ENCODE data around the gene RRAD. TPM values are rescaled to one million over a fixed set of nuclear protein-coding genes. Genes with fewer than 3 reads are reported as not detected.

Gene RRAD
- total and polyA plus RNA-seq, 4 donors, result 31.8 to 42.3 (median 35.7) TPM

DNA sequence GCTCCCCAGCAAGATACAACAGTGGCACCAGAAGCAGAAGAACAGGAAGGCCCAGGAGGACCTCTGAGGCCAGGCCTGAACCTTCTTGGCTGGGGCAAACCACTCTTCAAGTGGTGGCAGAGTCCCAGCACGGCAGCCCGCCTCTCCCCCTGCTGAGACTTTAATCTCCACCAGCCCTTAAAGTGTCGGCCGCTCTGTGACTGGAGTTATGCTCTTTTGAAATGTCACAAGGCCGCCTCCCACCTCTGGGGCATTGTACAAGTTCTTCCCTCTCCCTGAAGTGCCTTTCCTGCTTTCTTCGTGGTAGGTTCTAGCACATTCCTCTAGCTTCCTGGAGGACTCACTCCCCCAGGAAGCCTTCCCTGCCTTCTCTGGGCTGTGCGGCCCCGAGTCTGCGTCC is 47.6 kb upstream of the RRAD start:
- DNase-seq (no peak), ATAC-seq (ENCODE audit: insufficient read depth, low FRiP score) (no peak)
- TF ChIP-seq, protein P1, sequence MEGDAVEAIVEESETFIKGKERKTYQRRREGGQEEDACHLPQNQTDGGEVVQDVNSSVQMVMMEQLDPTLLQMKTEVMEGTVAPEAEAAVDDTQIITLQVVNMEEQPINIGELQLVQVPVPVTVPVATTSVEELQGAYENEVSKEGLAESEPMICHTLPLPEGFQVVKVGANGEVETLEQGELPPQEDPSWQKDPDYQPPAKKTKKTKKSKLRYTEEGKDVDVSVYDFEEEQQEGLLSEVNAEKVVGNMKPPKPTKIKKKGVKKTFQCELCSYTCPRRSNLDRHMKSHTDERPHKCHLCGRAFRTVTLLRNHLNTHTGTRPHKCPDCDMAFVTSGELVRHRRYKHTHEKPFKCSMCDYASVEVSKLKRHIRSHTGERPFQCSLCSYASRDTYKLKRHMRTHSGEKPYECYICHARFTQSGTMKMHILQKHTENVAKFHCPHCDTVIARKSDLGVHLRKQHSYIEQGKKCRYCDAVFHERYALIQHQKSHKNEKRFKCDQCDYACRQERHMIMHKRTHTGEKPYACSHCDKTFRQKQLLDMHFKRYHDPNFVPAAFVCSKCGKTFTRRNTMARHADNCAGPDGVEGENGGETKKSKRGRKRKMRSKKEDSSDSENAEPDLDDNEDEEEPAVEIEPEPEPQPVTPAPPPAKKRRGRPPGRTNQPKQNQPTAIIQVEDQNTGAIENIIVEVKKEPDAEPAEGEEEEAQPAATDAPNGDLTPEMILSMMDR (IDR thresholded peaks at IDR 0.05; ENCODE audit: control extremely low read depth, extremely low read depth), result no peak
- H3K9me3 ChIP-seq (ENCODE audit: control insufficient read depth in 4 of 4, insufficient read depth in 3 of 4, low read length in 3 of 4), result no peaks in the 10 kb centered on the region
- H3K36me3 ChIP-seq (ENCODE audit: control insufficient read depth in 4 of 4, insufficient read depth in 4 of 4, low read length in 4 of 4), result no peaks in the 10 kb centered on the region
- WGBS, 2 donors, result 71 to 82% methylated on average over 9 of the region's 9 CpGs
- H3K4me3 ChIP-seq, result no peak overlapping the region
- no peaks in the 10 kb centered on the region for H3K27me3 ChIP-seq (ENCODE audit: control insufficient read depth in 3 of 3, insufficient read depth in 3 of 3, low read length in 2 of 3)
- no peak overlapping the region for H3K27ac ChIP-seq (ENCODE audit: low read depth in 1 of 2, low read length in 1 of 2)
- no peak overlapping the region for H3K9ac ChIP-seq (ENCODE audit: insufficient read depth in 1 of 2, low read length in 2 of 2)
- no peaks in the 10 kb centered on the region for H3K4me1 ChIP-seq (ENCODE audit: control insufficient read depth in 5 of 5, insufficient read depth in 5 of 5, low read length in 5 of 5)

DNA sequence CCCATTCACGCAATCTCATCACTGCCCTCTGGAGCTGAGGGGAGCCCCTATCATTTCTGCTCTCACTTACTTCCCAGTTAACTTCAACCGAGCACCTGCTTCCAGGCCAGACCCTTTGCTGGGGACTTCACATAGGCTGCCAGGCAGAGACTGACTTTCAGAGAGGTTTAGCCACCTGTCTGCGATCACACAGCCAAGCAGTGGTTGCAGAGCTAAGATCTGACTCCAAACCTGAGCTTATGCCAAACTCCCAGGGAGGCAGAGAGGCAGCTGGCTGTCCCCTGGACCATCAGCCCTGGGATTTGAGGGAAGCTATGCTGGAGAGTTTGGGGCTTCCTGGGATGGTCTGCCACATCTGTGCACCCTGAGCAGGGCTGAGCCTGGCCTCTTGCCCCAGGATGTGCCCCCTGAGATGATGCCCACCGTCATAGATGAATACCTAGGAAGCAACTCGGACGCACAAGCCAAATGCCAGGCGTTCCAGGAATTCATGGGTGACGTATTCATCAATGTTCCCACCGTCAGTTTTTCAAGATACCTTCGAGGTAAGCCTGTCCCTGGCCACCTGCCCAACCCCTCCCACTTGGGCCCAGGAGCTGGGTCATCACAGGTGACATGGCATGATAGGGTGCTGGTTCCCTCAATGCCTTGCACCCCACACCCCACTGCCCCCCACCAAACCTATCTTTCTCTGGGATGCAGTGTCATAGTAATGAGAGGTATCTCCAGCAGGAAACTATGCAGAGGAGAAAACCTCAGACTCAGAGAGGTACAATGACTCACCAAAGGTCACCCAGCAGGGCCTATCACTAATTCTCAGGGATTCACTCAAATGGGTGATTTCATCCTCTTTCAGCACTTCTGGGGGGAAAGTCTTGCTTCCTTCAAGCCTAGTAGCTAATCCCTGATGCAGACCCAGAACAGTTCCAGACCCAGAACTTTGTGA is 45.7 kb upstream of the RRAD start:
- ATAC-seq (ENCODE audit: insufficient read depth, low FRiP score), result no peak
- no peak for DNase-seq
- TF ChIP-seq, protein P1 (IDR thresholded peaks at IDR 0.05; ENCODE audit: control extremely low read depth, extremely low read depth), result no peak

DNA sequence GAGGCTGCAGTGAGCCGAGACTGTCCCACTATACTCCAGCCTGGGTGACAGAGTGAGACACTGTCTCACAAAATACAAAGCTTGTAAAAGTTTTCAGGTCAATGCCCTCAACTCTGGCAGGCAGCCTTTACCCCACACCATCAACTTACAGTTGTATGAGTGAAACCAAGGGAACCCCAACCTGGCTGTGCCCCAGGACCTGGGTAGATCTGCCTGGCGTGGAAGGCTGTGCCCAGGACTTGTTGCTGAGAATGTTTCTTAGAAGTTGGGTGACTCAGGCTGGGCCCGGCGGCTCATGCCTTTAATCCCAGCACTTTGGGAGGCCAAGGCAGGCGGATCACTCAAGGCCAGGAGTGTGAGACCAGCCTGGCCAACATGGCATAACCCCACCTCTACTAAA is 43.5 kb upstream of the RRAD start:
- Histone ChIP-seq H3K9ac (ENCODE audit: insufficient read depth in 1 of 2, low read length in 2 of 2) (no peak overlapping the region), H3K4me3 (no peak overlapping the region)
- TF ChIP-seq, protein P1 (IDR thresholded peaks at IDR 0.05; ENCODE audit: control extremely low read depth, extremely low read depth), result no peak

More for the DNA sequence above, 45.7 kb upstream of the RRAD start:
- Histone ChIP-seq H3K9me3 (ENCODE audit: control insufficient read depth in 4 of 4, insufficient read depth in 3 of 4, low read length in 3 of 4) (no peaks in the 10 kb centered on the region), H3K36me3 (ENCODE audit: control insufficient read depth in 4 of 4, insufficient read depth in 4 of 4, low read length in 4 of 4) (no peaks in the 10 kb centered on the region), H3K27ac (ENCODE audit: low read depth in 1 of 2, low read length in 1 of 2) (no peak overlapping the region), H3K27me3 (ENCODE audit: control insufficient read depth in 3 of 3, insufficient read depth in 3 of 3, low read length in 2 of 3) (no peaks in the 10 kb centered on the region), H3K4me3 (no peak overlapping the region), H3K9ac (ENCODE audit: insufficient read depth in 1 of 2, low read length in 2 of 2) (no peak overlapping the region), H3K4me1 (ENCODE audit: control insufficient read depth in 5 of 5, insufficient read depth in 5 of 5, low read length in 5 of 5) (no peaks in the 10 kb centered on the region)
- 78 to 87% methylated on average over 10 of the region's 10 CpGs for WGBS, 2 donors

More for the DNA sequence above, 43.5 kb upstream of the RRAD start:
- Histone ChIP-seq H3K9me3 (ENCODE audit: control insufficient read depth in 4 of 4, insufficient read depth in 3 of 4, low read length in 3 of 4) (no peaks in the 10 kb centered on the region), H3K36me3 (ENCODE audit: control insufficient read depth in 4 of 4, insufficient read depth in 4 of 4, low read length in 4 of 4) (no peaks in the 10 kb centered on the region), H3K27ac (ENCODE audit: low read depth in 1 of 2, low read length in 1 of 2) (no peak overlapping the region), H3K27me3 (ENCODE audit: control insufficient read depth in 3 of 3, insufficient read depth in 3 of 3, low read length in 2 of 3) (no peaks in the 10 kb centered on the region), H3K4me1 (ENCODE audit: control insufficient read depth in 5 of 5, insufficient read depth in 5 of 5, low read length in 5 of 5) (no peaks in the 10 kb centered on the region)
- DNase-seq (no peak), ATAC-seq (ENCODE audit: insufficient read depth, low FRiP score) (no peak)
- 89 to 90% methylated on average over 5 of the region's 5 CpGs for WGBS, 2 donors
